HG02981 (cell line): Measurements from ENCODE around the gene C1orf21.

ENCODE experiments used
- ATAC-seq: cut with Tn5 transposase; IDR thresholded peaks from one replicate; pipeline ENCODE4 v1.9.1; 2021; ENCODE audit warnings: mild to moderate bottlenecking, moderate library complexity; ENCODE audit not compliant: unreplicated experiment

Gene C1orf21

GRCh38 chr1:184509105-184509504, 122.3 kb downstream of the C1orf21 start:
- no peak for ATAC-seq

GRCh38 chr1:184510110-184510509, 123.3 kb downstream of the C1orf21 start:
- no peak for ATAC-seq

- no peak for ATAC-seq
These were observed 125.9 kb downstream of the C1orf21 start for GRCh38 chr1:184512724-184513123.

- no peak for ATAC-seq
These were observed 126.6 kb downstream of the C1orf21 start for GRCh38 chr1:184513421-184513820.

GRCh38 chr1:184513966-184514365, 127.1 kb downstream of the C1orf21 start:
- ATAC-seq, result no peak

- ATAC-seq, result no peak
These were observed 127.6 kb downstream of the C1orf21 start for GRCh38 chr1:184514447-184514846.

GRCh38 chr1:184517130-184517529, 130.3 kb downstream of the C1orf21 start:
- ATAC-seq, result no peak

- no peak for ATAC-seq
These were observed 132.0 kb downstream of the C1orf21 start for GRCh38 chr1:184518736-184519357.

GRCh38 chr1:184520336-184520735, 133.5 kb downstream of the C1orf21 start:
- no peak for ATAC-seq

- no peak for ATAC-seq
These were observed 137.4 kb downstream of the C1orf21 start for GRCh38 chr1:184524248-184524647.

- ATAC-seq, result no peak
These were observed 140.6 kb downstream of the C1orf21 start for GRCh38 chr1:184527402-184527801.

GRCh38 chr1:184530226-184530625, 143.4 kb downstream of the C1orf21 start:
- ATAC-seq, result no peak

GRCh38 chr1:184531296-184531695, 144.5 kb downstream of the C1orf21 start:
- ATAC-seq, result no peak

GRCh38 chr1:184532199-184532598, 145.4 kb downstream of the C1orf21 start:
- no peak for ATAC-seq

GRCh38 chr1:184533049-184533448, 146.2 kb downstream of the C1orf21 start:
- ATAC-seq, result no peak

- ATAC-seq, result no peak
These were observed 147.1 kb downstream of the C1orf21 start for GRCh38 chr1:184533915-184534314.

GRCh38 chr1:184534690-184535089, 147.9 kb downstream of the C1orf21 start:
- no peak for ATAC-seq

GRCh38 chr1:184535191-184535970, 148.6 kb downstream of the C1orf21 start:
- ATAC-seq, result no peak

GRCh38 chr1:184536246-184536985, 149.6 kb downstream of the C1orf21 start:
- ATAC-seq, result no peak

- no peak for ATAC-seq
These were observed 152.8 kb downstream of the C1orf21 start for GRCh38 chr1:184539580-184539979.

GRCh38 chr1:184541537-184542152, 154.8 kb downstream of the C1orf21 start:
- ATAC-seq, result no peak
